ENCODE results near the gene NRXN3.
A peak's percentile ranks its signal among the peaks of the same experiment; 100 is the strongest.
"Not testable (repeated sequence)": the region's sequence is repeated elsewhere in the genome, so short reads cannot be mapped to it uniquely, and the experiment has no call there.

Gene NRXN3

DNA sequence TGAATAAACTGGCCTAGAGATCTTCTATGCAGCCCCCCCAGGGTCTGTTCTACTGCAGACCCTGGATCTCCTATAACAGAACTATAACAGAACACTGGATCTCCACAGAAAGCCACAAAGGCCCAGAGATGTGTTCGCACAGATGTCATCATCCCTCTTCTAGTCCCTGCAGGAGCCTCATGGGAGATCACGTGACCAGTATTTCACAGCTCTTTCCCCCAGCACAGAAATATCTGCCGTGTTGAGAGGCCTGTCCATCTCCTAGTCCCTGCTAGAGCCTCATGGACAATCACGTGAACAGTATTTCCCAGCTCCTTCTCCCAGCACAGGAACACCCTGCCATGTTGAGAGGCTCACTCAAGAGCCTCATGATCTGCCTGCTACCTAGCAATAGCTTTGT is 331.7 kb downstream of the NRXN3 start:
- no peak for DNase-seq

GRCh38 chr14:78508023-78508422 is 337.9 kb downstream of the NRXN3 start:
- DNase-seq: no peak

- no peak for DNase-seq
Measured at GRCh38 chr14:78509516-78509915, 339.3 kb downstream of the NRXN3 start.

GRCh38 chr14:78512021-78512420 is 341.8 kb downstream of the NRXN3 start:
- no peak for DNase-seq

GRCh38 chr14:78519863-78520262 is 349.7 kb downstream of the NRXN3 start:
- DNase-seq: no peak

DNA sequence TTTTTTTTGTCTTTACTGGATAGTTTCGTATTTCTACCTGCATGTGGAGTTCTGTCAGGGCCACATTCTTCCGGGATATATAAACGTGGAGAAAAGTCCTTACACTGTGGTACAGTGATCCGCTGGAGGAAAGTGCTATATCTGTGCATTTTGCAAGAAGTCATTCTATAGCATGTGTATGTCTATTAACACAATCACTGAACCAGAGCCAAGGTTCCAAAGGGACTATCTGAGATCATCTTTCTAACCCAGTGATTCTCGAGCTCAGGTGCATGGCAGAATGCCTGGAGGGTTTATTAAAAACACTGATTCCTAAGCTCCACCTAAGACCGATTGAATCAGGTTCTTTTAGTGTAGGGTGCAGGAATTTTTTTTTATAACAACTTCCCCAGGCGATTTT is 354.0 kb downstream of the NRXN3 start:
- DNase-seq: no peak

DNA sequence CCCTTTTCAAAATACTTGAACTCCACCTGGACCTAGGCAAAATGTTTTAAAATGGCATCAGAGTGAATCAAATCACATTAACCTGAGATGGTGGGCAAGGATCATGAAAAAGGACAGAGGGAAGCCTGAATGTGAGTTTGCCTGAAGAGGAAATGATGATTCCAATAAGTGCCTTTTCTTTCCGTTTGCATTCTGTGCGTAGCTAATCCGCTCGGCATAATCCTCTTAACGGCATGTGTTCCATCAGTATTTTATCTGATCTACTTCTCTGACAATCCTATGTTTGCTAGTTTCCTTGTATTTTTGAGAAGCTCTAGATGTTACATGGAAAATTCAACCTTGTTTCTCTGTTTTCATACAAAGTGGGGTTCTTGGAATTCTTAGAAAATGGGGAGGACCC is 354.6 kb downstream of the NRXN3 start:
- DNase-seq: no peak

DNA sequence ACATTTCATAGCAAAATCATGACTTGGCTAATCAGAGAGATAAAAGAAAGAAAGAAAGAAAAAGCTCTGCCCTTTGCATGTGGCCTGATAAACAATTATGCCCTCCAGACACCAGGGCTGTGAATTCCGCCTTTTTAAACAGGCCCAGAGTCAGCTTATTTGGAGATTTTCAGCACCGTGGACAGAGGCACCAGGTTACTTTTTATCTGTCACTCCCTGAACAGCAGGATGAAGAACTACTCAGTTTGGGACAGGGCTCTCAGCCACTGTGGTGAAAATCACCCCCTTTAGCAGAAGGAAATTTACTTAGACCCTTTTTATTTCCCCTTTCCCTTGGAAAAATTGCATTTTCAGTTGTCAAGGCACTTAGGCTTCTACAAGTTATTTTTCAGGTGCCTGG is 359.9 kb downstream of the NRXN3 start:
- no peak for DNase-seq

DNA sequence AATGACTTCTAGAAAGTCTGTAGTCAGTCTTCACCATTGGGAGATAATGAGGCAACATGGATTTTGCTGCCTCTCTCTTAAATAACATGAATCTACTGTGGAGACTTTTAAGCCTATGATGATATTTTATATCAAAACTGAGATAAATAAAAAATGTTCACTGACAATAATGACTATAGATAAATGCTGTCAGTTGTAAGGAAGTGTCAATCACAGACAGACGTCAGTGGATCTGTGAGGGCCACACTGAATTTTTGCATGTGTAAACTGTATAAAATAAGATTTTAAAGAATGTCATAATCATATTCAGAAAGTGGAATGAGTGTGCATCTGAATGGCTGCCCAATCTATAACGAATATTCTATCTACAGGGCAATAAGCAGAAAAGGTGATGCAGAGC is 364.0 kb downstream of the NRXN3 start:
- DNase-seq: no peak

DNA sequence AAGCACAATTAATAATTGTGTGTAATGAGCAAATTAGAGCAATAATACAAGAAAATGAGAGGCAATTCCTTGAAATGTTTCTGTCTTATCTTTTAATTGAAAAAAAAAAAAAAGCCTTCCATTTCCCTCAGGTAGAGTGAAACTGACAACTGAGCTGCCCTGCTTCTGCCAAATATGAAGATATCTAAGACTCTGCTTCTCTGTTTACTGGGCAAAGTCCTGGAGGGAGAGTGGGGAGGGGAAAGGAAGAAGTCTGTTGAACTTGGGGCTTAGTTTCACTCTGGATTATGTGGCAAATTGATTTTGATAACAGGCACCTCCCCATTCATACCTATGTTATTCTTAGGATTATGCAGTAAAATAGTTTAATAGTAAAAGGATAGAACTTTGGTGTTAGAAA is 364.9 kb downstream of the NRXN3 start:
- no peak for DNase-seq

DNA sequence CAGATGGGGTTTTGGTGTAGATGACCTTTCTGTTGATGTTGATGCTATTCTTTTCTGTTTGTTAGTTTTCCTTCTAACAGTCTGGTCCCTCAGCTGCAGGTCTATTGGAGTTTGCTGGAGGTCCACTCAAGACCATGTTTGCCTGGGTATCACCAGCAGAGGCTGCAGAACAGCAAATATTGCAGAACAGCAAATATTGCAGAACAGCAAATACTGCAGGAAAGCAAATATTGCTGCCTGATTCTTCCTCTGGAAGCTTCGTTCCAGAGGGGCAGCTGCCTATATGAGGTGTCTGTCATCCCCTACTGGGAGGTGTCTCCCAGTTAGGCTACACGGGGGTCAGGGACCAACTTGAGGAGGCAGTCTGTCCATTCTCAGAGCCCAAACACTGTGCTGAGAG is 371.6 kb downstream of the NRXN3 start:
- not testable (repeated sequence) for DNase-seq

- DNase-seq: no peak
Measured at GRCh38 chr14:78543433-78543832, 373.3 kb downstream of the NRXN3 start.

DNA sequence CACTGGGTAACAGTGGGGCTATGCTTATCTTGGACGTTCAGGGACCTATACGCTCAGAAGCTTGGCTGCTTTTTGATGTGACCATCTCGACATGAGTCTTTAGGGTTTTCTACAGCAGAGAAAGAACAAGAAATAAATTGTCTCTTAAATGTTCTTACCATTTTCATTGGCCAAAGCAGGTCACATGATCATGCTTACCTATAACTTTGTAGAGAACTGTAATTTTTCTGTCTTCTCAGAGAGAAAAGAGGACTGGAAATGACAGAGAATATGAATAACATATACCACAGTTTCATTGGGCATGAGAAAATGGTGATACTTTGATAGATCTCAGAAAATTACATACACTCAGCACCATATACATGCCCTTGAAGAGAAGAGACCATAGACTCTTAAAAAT is 390.9 kb downstream of the NRXN3 start:
- DNase-seq: no peak

GRCh38 chr14:78566026-78566858 is 396.1 kb downstream of the NRXN3 start:
- peak; percentile 14 for DNase-seq

DNA sequence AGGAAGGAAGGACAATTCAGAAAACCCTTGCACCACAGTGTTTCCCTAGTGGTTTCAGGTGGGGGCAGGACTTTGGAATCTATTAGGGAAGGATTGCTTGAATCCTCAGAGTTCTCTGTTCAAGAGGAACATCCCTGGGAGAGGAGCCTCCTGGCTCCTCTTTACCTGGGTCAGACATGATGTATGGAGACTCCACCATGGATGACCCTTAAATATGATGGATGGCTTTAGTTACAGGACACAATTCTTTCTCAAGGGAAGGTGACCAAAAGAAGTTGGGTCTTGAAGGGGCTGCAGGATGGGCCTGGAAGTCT is 396.6 kb downstream of the NRXN3 start:
- DNase-seq: no peak

- DNase-seq: no peak
Measured at GRCh38 chr14:78567343-78567742, 397.2 kb downstream of the NRXN3 start.

DNA sequence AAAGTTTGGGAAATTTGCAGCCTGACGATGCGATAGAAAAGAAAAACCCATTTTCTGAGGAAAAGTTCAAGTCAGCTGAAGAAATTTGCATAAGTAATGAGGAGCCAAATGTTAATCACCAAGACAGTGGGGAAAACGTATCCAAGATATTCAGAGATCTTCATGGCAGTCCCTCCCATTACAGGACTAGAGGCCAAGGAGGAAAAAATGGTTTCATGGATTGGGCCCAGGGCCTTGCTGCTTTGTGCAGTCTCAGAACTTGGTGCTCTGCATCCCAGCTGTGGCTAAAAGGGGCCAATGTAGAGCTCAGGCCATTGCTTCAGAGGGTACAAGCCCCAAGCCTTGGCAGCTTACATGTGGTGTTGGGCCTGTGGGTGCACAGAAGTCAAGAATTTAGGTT is 403.6 kb downstream of the NRXN3 start:
- DNase-seq: not testable (repeated sequence)

- DNase-seq: no peak
Measured at GRCh38 chr14:78576437-78577166, 406.4 kb downstream of the NRXN3 start.

DNA sequence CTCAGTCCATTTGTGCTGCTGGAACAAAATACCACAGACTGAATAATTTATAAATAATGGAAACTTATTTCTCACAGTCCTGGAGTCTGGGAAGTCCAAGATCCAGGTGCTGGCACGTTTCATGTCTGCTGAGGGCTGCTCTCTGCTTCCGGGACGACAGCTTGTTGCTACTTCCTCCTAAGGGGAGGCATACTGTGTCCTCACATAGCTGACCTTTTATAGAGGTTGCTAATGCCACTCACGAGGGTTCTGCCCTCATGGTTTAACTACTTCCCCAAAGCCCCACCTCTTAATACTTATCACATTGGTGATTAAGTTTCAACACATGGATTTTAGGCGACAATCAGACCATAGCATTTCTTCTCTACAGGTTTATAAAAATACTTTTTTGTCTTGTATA is 411.1 kb downstream of the NRXN3 start:
- no peak for DNase-seq

DNA sequence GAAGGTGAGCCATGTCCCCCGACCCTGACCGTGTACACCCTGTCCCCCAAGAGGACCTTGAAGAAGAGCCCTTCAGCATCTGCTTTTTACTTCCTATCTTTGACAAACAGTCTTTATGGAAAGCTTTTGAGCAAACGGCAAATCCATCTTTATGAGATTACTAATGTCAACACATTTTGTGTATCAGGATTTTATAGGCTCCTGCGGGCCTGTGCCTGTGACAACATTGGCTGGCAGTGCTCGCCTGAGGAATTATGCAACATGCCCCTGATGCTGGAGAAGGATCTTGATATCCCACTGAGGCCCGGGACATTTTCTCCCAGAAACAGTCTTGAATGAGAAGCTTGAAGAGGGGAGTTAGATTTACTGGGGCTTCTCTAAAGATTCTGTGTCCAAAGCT is 416.5 kb downstream of the NRXN3 start:
- DNase-seq: no peak

GRCh38 chr14:78588906-78589305 is 418.7 kb downstream of the NRXN3 start:
- no peak for DNase-seq

- DNase-seq: no peak
Measured at GRCh38 chr14:78592616-78593219, 422.5 kb downstream of the NRXN3 start.

DNA sequence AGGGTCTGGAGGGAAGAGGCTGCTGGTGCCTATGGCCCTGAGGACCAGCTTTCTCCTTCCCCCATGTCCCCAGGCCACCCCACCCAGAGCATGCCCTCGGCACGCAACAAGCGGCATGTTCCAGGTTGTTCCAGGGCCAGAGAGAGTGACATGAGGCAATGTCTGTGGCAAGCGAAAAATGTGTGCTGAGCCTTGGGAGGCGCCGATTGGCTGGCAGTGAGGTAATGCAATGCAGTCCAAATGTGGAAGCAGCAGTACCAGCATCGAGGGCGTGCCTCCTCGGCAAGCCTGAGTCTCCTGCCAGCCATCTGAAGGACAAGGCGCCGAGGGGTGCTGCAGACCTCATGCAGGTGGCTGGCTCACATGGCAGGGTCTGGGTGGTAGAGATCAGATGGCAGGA is 423.8 kb downstream of the NRXN3 start:
- no peak for DNase-seq

- no peak for DNase-seq
Measured at GRCh38 chr14:78595797-78596196, 425.6 kb downstream of the NRXN3 start.
